Measurements from ENCODE around the gene CRNKL1.

CRNKL1 gene

GRCh38 chr20:20060234-20060998 is 8.2 kb upstream of the CRNKL1 start:
- no peak for DNase-seq

- no peak for DNase-seq
Observed at GRCh38 chr20:20051767-20052073, 546 bp downstream of the CRNKL1 start.

DNA sequence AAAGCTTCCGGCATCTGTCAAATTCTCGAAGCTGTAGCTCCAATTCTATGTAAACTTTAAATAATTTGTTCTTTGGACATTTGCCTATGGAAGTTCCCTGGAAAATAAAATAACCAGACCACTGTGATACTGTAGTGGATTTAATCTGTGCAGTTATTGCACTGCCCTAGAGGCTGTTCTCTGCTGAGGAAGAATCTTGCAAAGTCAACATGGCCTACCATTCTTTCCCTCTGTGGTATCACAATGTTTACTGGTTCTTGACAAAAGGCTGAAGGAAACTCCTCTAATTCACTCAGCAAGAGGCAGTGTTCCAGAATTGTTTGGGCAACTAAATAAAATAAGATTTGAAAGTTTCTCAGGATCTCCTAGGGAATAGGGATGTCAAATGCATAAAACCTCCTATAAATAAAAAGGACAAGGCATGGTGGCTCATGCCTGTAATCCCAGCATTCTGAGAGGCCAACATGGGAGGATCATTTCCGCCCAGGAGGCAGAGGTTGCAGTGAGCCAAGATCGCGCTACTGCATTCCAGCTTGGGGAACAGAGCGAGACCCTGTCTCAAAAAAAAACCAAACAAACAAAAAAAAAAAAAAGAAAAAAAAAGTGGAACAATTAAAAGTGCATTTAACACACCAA is 12.4 kb downstream of the CRNKL1 start:
- no peak for DNase-seq

GRCh38 chr20:20038586-20038985 is 13.7 kb downstream of the CRNKL1 start:
- DNase-seq, result no peak

- DNase-seq, result no peak
Observed at GRCh38 chr20:20037960-20038359, 14.3 kb downstream of the CRNKL1 start.

DNA sequence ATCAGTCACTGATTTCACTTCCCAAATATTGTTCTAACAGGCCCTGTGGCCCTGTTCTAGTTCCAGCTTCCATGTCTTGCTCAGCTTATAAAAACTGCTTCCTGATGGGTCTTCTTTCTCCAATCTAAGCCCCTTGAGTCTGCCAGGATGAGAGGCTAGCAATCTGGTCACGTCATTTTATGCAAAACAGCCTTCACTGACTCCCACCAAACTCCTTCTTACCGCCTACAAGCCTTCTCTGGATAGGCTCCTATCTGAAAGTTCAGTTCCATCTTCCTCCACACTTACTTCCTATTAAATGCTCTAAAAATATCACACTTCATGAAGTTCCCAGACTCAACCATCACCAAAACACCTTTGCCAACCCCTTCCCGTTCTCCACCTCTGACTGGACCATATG is 15.5 kb downstream of the CRNKL1 start:
- DNase-seq, result no peak

DNA sequence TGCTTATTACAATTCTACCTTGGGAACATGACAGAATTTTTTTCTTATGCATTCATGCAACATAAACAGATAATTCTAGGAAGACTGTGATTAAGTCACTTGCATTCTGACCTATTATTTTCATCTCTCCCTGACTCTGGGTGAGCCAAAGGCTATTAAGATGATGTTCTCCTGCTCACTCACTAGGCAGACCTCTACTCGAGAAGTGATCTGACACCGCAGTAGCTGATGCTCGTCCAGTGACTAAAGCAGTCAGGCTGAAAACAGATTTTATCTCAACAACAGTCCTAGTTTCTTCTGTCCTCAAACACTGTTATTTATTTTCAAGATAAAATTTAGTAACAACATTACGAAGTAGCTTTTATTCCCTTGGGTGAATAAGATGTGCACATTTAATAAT is 17.8 kb downstream of the CRNKL1 start:
- DNase-seq, result no peak

DNA sequence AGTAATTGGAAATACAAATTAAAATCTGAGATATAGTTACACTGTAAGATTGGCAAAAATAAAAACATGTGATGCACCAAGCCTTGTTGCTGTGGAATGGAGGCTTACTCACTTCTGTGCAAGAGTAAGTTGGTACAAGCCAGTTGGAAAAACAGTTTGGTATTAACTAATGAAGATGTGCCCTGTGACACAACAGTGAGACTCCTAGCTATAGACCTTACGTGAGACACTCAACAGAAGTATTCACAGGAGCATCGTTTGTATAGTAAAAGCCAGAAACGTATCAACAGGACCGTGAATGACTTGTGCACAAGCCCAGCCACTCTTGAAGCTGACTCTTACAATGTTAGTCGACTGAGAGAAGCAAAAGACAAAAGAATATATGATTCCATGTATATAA is 20.5 kb downstream of the CRNKL1 start:
- DNase-seq, result no peak

DNA sequence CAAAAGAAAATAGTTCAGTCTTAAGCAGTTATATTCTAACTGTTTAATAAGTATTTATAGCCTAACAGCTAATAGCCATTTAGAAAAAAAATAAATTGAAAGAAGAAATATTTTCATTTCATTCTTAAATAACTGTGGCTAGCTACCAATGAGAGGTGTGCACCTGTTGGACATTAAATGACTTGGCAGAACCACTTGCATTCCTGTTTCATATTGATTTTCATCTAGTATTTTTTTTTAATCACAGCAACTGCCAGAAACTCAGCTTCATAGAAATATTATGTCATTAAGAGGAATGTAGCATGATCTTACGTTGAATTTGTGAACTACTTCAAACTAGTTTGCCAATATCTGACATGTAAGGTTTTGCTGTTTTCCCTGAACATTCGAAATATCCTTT is 25.0 kb downstream of the CRNKL1 start:
- no peak for DNase-seq

GRCh38 chr20:20024942-20025341 is 27.3 kb downstream of the CRNKL1 start:
- DNase-seq, result no peak

DNA sequence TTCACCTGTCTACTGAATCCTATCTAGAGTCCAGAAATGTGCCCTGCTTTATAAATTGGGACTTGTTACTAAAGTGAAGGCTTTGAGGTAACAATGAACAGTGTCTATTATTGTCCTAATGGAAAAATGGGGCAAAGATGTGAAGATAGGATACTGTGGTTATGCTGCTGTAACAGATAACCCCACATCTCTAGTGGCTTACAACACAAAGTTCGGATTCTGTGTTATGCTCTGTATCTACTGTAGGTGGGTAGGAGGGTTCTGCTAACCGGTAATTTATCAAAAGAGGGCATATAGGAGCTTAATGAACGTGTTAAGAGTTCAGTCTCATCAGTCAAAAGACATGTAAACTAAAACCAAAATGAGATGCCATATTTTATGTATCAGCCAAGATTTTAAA is 28.9 kb downstream of the CRNKL1 start:
- no peak for DNase-seq

GRCh38 chr20:20022498-20022897 is 29.8 kb downstream of the CRNKL1 start:
- DNase-seq, result no peak

- no peak for DNase-seq
Observed at GRCh38 chr20:20021835-20022234, 30.4 kb downstream of the CRNKL1 start.

GRCh38 chr20:20020908-20021307 is 31.4 kb downstream of the CRNKL1 start:
- DNase-seq, result no peak

DNA sequence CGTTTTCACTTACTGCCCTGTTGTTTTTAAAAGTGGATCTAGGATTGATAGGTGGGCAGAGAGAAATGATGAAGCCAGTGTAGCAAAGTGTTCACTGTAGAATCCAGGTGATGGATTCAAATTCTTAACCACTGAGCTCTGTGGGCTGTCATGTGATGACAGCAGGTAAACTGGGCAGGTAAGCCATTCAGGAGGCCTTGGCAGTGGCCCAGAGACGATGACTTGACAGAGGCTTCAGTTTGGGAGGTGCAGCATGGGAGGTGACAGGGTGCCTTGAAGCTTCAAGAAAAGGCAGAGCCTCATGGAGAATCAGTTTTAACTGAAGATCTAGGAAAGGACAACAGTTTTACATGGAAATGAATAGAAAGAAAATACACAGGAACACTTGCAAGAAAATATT is 33.1 kb downstream of the CRNKL1 start:
- DNase-seq, result no peak

DNA sequence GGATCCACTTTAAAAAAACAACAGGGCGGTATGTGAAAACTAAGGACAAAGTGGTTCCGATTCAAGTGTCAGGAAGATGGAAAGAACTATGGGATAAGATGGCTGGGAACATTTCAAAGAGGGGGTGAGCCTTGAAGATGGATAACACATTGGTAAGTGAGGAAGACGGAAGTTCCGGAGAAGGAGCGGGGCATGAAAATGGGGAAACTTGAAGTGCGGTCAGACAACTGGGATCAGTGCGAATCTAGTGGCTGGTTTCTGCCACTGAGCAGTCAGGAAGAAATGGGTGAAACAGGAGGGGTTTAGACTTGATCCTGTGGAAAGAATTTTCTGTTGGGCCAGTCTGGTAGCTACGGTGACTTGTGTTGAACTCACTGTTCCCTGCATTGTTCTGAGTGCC is 33.9 kb downstream of the CRNKL1 start:
- DNase-seq, result no peak

- DNase-seq, result no peak
Observed at GRCh38 chr20:20017844-20018185, 34.5 kb downstream of the CRNKL1 start.

- DNase-seq, result peak; percentile 74
Observed at GRCh38 chr20:20017001-20017843, 35.0 kb downstream of the CRNKL1 start, which contains the start of gene NAA20. Gene NAA20 (plus strand): TSS chr20:20017362. CDS start chr20:20017397, 35 bp downstream.

DNA sequence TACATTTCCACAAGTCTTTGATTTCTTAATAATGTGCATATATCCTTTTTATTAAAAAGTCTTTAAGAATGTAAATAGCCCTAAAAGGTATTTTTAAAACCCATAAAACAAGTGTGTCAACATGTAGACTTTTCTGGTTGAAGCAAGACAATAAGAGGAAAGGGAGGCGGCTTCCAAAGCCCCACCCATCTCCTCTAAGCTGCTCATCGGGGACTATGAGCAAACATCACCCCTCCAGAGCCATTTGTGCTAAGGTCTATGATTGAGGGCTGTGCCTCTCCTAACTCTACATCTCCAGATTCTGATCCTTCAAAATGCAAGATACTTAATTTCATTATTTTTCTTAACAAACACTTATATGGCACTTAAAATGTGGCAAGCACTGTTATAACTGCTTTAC is 37.6 kb downstream of the CRNKL1 start:
- no peak for DNase-seq

DNA sequence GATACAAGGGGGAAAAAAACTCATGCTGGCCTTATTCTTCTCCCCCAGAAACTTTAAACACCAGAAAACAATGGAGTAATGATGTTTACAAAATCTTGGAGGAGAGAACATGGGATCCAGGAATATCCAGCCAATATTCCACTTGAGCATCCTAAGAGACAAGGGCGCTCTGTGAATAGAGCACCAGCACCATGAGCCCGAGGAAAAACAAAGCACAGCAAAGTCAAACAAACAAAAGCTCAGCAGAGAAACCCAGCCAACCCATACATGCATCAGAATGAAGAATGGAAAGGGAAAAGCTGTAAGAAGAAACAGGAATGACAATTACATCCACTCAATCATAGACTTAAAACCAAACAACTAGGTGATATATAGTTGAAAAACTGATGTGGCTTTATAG is 39.7 kb downstream of the CRNKL1 start:
- DNase-seq, result no peak

- no peak for DNase-seq
Observed at GRCh38 chr20:20010639-20011500, 41.4 kb downstream of the CRNKL1 start.

DNA sequence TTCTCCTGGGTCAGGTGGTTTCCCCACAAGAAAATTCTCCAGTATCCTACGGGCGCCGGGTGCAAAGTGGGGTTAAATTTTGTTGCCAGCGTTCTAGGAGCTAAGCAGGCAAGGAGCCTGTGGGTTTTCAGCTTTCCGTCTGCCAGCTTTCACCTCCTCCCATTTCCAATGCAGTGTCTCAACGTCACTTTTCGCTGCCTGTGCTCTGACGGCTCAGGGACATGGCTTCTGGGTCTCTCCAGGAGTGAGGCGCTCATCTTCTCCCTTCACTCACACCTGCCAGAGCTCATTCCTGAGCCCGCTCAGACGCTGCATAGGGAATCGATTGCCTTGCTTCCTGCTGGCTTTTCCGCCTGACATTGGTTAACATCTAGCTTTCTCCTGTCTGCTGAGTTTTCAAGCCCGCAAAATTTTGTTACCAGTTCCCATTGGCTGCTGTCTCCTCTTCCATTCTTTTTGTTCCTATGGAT is 42.4 kb downstream of the CRNKL1 start:
- DNase-seq, result no peak

DNA sequence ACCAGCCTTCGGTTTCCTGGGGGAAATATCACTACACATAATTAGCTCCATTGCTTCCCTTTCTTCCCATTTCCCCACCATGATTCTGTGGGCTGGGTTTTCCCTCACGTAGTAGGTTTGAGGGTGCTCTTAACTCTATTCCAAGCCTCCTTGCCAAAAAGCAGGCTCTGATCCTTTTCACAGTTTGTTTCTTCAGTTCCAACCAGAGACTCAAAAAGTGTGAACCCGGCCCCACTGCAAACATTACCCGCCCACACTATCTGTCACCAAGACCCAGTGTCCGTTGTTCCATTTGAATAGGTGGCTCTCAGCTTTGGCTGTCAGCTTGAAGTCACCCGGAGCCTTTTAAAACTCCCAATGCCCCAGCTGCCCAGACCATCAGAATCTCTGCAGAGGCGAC is 46.9 kb downstream of the CRNKL1 start:
- no peak for DNase-seq

Data from SIG-M5 (cell line).